GM19239 (cell line): ENCODE measurements around the gene SRSF3.
A peak's percentile ranks its signal among the peaks of the same experiment; 100 is the strongest.
"Not testable (repeated sequence)": the region's sequence is repeated elsewhere in the genome, so short reads cannot be mapped to it uniquely, and the experiment has no call there.

Source experiments
- DNase-seq: peaks from one replicate; pipeline ENCODE4 v3.0.0; 2011; ENCODE audit warnings: low spot score; ENCODE audit not compliant: insufficient read length
- FAIRE-seq: peaks from 2 replicates; lab custom pipeline; 2011; peaks lifted over from hg19 to GRCh38; lab: Jason Lieb, UNC

SRSF3 gene

GRCh38 chr6:36639171-36639808 is 45.1 kb downstream of the SRSF3 start:
- DNase-seq: no peak
- no peak for FAIRE-seq

- FAIRE-seq (no peak), DNase-seq (no peak)
Measured at GRCh38 chr6:36641543-36641942, 47.4 kb downstream of the SRSF3 start.

- DNase-seq (no peak), FAIRE-seq (no peak)
Measured at GRCh38 chr6:36642913-36643817, 49.0 kb downstream of the SRSF3 start.

GRCh38 chr6:36643977-36644376 is 49.8 kb downstream of the SRSF3 start:
- FAIRE-seq: no peak
- DNase-seq: no peak

GRCh38 chr6:36649086-36649485 is 54.9 kb downstream of the SRSF3 start:
- FAIRE-seq (no peak), DNase-seq (no peak)

DNA sequence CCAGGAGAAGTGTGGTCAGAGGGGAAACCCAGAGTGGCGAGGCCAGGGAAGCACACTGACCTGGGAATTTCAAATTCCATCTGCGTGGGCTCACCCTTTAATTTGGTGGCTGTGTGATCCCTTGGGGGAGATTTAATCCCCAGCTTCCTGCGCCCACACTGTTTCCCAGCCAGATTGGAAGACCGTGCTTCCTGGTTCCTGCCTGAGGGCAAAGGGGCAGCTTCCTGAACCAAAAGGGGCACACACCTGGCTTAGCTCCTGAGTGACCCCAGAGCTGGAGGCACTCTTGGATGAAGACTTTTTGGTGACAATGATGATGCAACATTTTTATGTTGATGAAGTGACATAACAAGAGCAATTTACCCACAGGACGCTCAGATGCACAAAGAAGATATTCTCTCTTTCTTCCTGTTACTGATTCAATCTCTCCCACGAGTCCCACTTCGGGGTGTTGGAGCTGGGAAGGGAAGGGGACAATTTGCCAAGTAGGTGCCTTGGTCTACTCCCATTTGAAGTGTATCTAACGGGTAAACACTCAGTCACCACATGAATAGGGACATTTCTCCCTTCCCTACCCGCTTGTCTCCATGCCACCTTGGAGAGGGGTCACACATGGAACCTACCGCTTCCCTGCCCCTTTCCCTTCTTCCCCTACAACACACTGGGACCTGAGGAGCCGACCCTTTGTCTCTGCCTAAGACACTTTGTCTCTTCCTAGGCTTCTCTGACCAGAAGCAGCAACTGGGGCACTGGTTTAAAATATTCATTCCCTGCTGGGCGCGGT is 55.7 kb downstream of the SRSF3 start:
- no peak for FAIRE-seq
- DNase-seq: no peak

DNA sequence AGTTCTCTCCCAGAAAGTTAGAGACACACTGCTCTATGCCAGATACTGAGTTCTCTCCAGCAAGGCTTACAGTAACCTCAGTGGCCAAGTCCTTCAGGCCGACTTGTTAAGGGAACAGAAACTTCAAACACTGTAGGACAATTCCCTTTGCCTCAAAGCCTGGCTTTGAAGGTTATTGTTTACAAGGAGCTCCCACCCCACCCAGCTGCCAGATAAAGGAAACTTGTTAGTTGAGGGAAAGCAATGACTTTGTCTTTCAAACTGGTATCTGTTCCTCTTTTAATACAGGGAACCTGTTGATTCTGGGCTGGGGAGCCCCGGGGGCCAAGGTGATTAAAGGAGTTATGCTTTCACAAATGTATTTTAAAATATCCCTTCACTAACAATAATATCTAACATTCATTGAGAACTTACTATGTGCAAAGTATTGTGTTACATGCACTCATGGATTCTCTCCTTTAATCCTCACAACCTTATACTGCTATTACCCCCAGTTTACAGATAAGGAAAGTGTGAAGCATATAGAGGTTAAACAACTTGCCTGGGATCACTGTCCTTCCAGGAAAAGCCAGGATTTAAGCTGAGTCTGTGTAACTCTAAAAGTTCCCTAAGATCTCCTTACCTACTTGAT is 56.8 kb downstream of the SRSF3 start:
- peak; percentile 87 for FAIRE-seq
- peak; percentile 46 for DNase-seq

DNA sequence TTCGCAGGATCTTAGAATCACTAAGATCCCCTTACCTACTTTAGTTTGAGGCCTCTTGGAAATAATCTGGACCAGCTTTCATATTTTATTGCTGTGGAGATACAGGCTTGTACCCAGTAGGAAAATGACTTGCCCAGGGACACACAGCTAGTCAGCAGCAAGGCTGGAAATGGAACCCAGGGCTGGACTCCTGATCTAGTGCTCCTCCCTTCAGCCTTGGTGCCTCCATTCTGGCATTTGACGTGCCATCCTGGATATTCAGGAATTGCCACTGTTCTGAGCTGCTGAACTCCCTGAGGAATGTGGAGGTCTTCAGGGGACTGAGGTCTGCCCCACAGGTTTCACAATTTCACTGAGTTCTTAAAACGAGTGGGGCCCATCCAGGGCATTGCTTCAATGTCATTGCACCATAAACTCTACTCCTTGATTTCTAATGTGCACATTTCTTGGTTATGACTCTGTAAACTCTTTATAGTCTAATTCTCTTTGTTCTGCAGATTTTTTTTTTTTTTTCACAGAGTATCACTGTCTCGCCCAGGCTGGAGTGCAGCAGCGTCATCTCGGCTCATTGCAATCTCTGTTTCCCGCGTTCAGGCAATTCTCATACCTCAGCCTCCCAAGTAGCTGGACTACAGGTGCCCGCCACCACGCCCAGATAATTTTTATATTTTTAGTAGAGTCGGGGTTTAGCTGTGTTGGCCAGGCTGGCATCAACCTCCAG is 57.7 kb downstream of the SRSF3 start:
- DNase-seq (no peak), FAIRE-seq (no peak)

DNA sequence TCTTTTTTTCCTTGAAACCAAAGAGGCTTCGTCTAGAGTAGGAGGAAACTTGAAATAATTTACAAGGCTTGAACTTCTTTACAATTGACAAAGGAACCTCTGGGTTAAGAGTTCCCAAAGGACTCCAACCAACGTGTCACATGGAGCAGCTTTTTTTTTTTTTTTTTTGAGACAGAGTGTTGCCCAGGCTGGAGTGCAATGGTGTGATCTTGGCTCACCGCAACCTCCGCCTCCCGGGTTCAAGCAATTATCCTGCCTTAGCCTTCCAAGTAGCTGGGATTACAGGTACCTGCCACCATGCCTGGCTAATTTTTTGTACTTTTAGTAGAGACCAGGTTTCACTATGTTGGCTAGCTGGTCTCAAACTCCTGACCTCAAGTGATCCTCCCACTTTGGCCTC is 60.3 kb downstream of the SRSF3 start:
- not testable (repeated sequence) for FAIRE-seq

More for the DNA sequence above, 60.3 kb downstream of the SRSF3 start:
- DNase-seq: not testable (repeated sequence)
